Psoas muscle (tissue), 8 donors: ENCODE results near the gene COL5A1. TPM values are rescaled to one million over a fixed set of nuclear protein-coding genes. Genes with fewer than 3 reads are reported as not detected.
A peak's percentile ranks its signal among the peaks of the same experiment; 100 is the strongest.

ENCODE experiments used
- ATAC-seq, 4 donors: fragments of 200-7000 bp; cut with Tn5 transposase; one replicate each; pipeline ENCODE4 v1.9.1; 2020; ENCODE audit warnings: moderate library complexity in 3 of 4, mild to moderate bottlenecking in 2 of 4
- DNase-seq, 2 donors: peaks; one replicate each; pipeline ENCODE4 v3.0.0-alpha.2; 2020
- H3K27ac ChIP-seq: fragments of 200-600 bp; one replicate; pipeline ENCODE4 v1.8.0; 2022
- H3K27me3 ChIP-seq, 3 donors: fragments of 200-600 bp in 1 of 3; one replicate each; pipeline versions ENCODE4 v1.6.1 to v1.8.0; 2013 to 2022; ENCODE audit warnings: low read length in 2 of 3, mild to moderate bottlenecking in 2 of 3, moderate library complexity in 1 of 3; ENCODE audit not compliant: insufficient read depth in 3 of 3
- H3K36me3 ChIP-seq, 2 donors: fragments of 200-600 bp in 1 of 2; one replicate each; pipeline versions ENCODE4 v1.6.1 to v1.8.0; 2013 to 2022; ENCODE audit warnings: low read depth in 1 of 2, mild to moderate bottlenecking in 1 of 2, moderate library complexity in 1 of 2; ENCODE audit not compliant: insufficient read depth in 1 of 2
- H3K4me1 ChIP-seq: fragments of 200-600 bp; one replicate; pipeline ENCODE4 v1.8.0; 2022
- H3K4me3 ChIP-seq: fragments of 200-600 bp; one replicate; pipeline ENCODE4 v1.8.0; 2022; ENCODE audit warnings: mild to moderate bottlenecking
- H3K9me3 ChIP-seq: fragments of 200-600 bp; one replicate; pipeline ENCODE4 v1.8.0; 2022
- WGBS, 3 donors: extraction: QIAGEN DNeasy Blood & Tissue Kit; methylation state at CpG; one replicate each; pipeline versions ENCODE4 v1.1.6 to v1.1.7; 2013; 5-methylcytosine and 5-hydroxymethylcytosine counted together
- intact Hi-C, 2 donors: fragments of 100-400 bp; cut with DNase I; formaldehyde crosslinking; loops; one replicate each; pipeline versions ENCODE4 v1.11.0 to v1.14.2; 2022
- polyA plus RNA-seq, 3 donors: library from polyadenylated mRNA; stranded (reverse); fragments of 200-250 nt; gene quantifications; one replicate each; pipeline ENCODE4 v1.2.3, GENCODE V29; 2013
- total RNA-seq, 4 donors: library from RNA; stranded (reverse); fragmentation: NEBNext Ultra II Directional in 2 of 4; extraction: Animal tissue kit (Norgen Biotek cat#: 25700) in 2 of 4; gene quantifications; one replicate each; pipeline versions ENCODE4 v1.2.1 to v1.2.4, GENCODE V29; 2021 to 2023
- TF ChIP-seq, protein P1 (sequence below): fragments of 200-600 bp; IDR thresholded peaks from one replicate; pipeline ENCODE4 v1.8.0; 2022; ENCODE audit warnings: antibody characterized with exemption
- donor health status: healthy with polysubstance abuse.
- donor health status: DM: no; HTN: no; CAD: no; lungs with moderate emphysema.
- donor health status: Bipolar disorder and iron deficiency.
- donor health status: healthy.
- donor health status: DM: yes; HTN: yes; CAD: no.
- donor health status: DM: no; HTN: no; CAD: no.
- donor health status: DM: no; HTN: no; CAD: no.
- donor health status: DM: yes; HTN: yes; CAD: no.

The COL5A1 gene
- total and polyA plus RNA-seq, 7 donors: 1.7 to 11.3 (median 3.4) TPM

DNA sequence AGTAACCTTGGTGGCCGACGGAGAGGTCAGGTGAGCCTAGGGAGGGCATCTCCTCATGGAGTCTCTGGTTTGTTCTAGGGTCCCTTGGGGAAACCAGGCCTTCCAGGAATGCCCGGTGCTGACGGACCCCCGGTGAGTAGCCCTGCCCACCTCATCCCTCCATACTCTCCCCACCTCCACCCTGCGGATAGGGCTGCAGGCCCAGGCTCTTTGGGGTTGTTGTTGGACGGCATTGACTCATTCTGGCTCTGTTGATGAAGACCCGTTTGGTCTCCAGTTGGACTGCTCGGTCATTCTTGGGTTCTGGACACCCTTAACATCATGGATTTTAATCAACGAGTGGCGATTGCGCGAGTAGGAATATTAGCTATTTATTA is 126.7 kb downstream of the COL5A1 start:
- Histone ChIP-seq H3K36me3 (no peaks in the 10 kb centered on the region), H3K27ac (no peak overlapping the region), H3K4me1 (no peaks in the 10 kb centered on the region), H3K9me3 (no peaks in the 10 kb centered on the region), H3K4me3 (no peak overlapping the region), H3K27me3 (peaks cover 0 to 15% (median 0%) of the 10 kb centered on the region in 3 donors)
- peak in 1 of 2 donors; percentile 37 for DNase-seq
- 75 to 77% (median 76%) methylated on average over 13 of the region's 13 CpGs for WGBS, 3 donors
- intact Hi-C loops: no loop called here
- peak in 2 of 4 donors; percentile 30 to 55 for ATAC-seq
- TF ChIP-seq, protein P1, sequence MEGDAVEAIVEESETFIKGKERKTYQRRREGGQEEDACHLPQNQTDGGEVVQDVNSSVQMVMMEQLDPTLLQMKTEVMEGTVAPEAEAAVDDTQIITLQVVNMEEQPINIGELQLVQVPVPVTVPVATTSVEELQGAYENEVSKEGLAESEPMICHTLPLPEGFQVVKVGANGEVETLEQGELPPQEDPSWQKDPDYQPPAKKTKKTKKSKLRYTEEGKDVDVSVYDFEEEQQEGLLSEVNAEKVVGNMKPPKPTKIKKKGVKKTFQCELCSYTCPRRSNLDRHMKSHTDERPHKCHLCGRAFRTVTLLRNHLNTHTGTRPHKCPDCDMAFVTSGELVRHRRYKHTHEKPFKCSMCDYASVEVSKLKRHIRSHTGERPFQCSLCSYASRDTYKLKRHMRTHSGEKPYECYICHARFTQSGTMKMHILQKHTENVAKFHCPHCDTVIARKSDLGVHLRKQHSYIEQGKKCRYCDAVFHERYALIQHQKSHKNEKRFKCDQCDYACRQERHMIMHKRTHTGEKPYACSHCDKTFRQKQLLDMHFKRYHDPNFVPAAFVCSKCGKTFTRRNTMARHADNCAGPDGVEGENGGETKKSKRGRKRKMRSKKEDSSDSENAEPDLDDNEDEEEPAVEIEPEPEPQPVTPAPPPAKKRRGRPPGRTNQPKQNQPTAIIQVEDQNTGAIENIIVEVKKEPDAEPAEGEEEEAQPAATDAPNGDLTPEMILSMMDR: no peak

DNA sequence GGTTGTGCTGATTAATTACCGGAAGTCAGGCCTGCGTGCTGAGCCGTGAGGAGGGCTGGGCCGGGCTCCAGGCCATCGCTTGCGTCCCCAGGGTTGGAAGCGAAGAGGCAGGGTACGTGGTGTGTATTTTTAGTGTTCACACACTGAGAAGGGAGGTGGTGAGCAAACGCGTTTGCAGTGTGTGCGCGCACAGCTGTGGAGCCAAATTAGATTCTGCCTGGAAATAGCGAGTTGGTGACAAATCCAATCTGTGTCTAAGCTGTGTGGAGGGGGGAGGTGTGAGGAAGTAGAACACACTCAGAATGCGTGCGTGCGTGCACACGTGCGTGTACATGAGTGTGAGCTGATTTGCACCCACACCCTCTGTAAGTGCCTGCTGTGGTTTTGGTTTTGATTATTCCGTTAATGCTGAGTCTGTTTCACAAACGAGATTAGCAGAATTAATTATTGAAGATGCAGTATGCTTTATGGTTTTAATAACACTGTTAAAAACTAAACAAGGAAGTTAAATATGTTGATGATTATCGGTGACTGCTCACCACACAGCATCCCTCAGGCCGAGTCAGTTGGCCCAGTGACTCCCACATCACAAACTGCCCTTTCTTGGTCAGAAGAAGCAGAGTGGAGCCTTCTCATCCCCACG is 127.2 kb downstream of the COL5A1 start:
- 66 to 76% (median 69%) methylated on average over 23 of the region's 23 CpGs for WGBS, 3 donors
- ATAC-seq: peak in 3 of 4 donors; percentile 47 to 66 (median 48)
- H3K4me1 ChIP-seq: no peaks in the 10 kb centered on the region
- H3K9me3 ChIP-seq: no peaks in the 10 kb centered on the region
- TF ChIP-seq, protein P1: no peak
- peaks cover 0 to 20% (median 0%) of the 10 kb centered on the region in 3 donors for H3K27me3 ChIP-seq
- no peak overlapping the region for H3K4me3 ChIP-seq
- intact Hi-C loops: no loop called here
- no peaks in the 10 kb centered on the region for H3K36me3 ChIP-seq
- no peak overlapping the region for H3K27ac ChIP-seq
- peak; percentile 62 to 82 for DNase-seq

DNA sequence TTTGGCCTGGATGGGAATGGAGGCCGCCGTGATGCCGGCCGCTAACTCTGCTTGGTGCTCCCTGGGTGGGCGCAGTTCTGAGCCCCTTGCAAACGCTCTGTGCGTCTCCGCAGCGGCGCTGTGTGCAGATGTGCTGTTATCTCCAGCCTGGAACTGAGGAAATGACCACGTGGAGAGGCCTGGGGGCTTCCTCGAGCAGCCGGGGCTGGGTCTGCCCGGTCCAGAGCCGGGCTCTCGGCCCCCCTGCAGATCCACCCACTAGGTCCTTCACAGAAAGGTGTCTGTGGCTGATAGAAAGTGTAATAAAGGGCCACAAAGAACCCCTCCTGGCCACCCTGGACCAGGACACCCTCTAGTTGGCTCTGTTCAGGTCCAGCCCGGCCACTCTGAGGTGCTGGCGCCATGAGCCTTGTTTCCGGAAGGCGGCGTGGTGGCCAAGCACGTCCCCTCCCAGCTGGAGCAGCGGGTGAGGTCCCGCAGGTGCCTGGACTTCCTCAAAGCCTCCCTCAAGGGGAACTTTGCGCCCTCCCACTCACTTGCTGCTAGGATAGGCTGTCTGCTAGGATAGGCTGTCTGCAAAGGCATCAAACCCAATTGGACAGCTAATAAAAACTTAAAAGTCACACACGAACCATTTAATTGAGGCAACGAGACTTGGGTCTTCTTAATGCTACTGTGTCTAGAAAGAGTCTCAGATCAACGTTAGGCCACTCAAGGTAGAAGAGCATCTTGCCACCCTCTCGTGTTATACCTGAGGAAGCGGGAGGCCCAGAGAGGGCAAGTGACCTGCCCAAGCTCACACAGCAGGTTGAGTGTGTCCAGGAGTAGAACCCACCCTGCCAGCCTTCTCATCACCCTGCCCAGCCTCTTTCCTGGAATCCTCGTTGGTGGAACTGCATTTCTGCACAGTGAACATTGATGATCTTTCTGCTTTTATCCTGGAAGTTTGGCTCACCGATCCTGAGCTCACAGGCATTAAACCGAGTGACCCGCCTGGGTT is 129.7 kb downstream of the COL5A1 start:
- Histone ChIP-seq H3K36me3 (no peaks in the 10 kb centered on the region), H3K27ac (no peak overlapping the region), H3K9me3 (no peaks in the 10 kb centered on the region), H3K4me1 (no peaks in the 10 kb centered on the region), H3K4me3 (no peak overlapping the region), H3K27me3 (peaks cover 0 to 27% (median 2%) of the 10 kb centered on the region in 3 donors)
- 72 to 73% (median 73%) methylated on average over 34 of the region's 34 CpGs for WGBS, 3 donors
- DNase-seq: no peak
- intact Hi-C loops: no loop called here
- ATAC-seq: no peak
- TF ChIP-seq, protein P1: no peak

DNA sequence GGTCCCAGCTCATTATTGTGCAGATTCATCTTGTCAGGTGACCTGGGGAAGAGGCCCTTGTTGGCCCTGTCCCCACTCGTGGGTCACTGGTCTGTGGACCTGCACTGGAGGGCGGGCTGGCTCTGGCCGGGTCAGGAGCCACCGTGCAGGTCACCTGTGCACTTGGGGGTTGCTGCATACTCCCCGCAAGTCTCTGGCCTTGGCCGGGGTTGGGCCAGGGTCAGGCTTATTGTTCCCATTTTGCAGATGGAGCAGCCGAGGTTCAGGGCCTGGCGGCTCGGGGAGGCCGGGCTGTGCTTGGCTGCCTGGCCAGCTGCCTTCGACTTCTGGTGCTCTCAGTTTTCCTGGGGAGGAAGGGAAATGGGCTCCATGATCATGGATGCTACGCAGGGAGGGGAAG is 130.7 kb downstream of the COL5A1 start:
- no peaks in the 10 kb centered on the region for H3K4me1 ChIP-seq
- WGBS, 3 donors: 84 to 90% (median 89%) methylated on average over 12 of the region's 12 CpGs
- TF ChIP-seq, protein P1: no peak
- intact Hi-C loops: no loop called here
- H3K27ac ChIP-seq: no peak overlapping the region
- no peaks in the 10 kb centered on the region for H3K36me3 ChIP-seq
- no peak for DNase-seq
- H3K27me3 ChIP-seq: peaks cover 0 to 27% (median 2%) of the 10 kb centered on the region in 3 donors
- ATAC-seq: no peak
- H3K4me3 ChIP-seq: no peak overlapping the region
- H3K9me3 ChIP-seq: no peaks in the 10 kb centered on the region
